GM13976 (cell line): ENCODE data around the gene CAMKK2.

ENCODE experiments used
- DNase-seq: peaks from one replicate; pipeline ENCODE4 v3.0.0; 2012; ENCODE audit warnings: low spot score
- in situ Hi-C: fragments of 300-500 bp; cut with MboI; formaldehyde crosslinking; loops from one replicate; pipeline ENCODE4 v1.12.0; 2022; ENCODE audit warnings: low sequenced_read_pairs, mixed read lengths, inconsistent platforms; ENCODE audit not compliant: unreplicated experiment
- TF ChIP-seq, protein P1 (sequence below): IDR thresholded peaks from 2 replicates; pipeline ENCODE4 v1.5.1; 2012; ENCODE audit warnings: borderline replicate concordance, mild to moderate bottlenecking; ENCODE audit not compliant: insufficient read depth; ENCODE audit errors: extremely low read depth, missing control alignments, control extremely low read depth

Gene CAMKK2

DNA sequence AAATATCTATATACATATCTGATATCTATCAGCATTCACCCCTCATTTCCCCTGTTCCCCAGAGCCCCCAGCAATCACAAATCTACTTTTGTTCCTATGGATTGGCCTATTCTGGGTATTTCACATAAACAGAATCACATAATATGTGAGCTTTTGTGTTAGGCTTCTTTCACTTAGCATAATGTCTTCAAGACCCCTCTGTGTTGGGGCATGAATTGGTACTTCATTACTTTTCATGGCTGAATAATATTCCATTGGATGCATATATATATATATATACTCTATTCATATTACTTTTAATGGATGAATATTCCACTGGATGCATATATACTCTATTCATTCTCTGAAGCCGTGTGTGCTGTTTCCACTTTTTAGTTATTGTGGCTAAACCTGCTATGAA, 28.7 kb downstream of the CAMKK2 start:
- in situ Hi-C loops, result no loop called here
- DNase-seq, result no peak
- TF ChIP-seq, protein P1, sequence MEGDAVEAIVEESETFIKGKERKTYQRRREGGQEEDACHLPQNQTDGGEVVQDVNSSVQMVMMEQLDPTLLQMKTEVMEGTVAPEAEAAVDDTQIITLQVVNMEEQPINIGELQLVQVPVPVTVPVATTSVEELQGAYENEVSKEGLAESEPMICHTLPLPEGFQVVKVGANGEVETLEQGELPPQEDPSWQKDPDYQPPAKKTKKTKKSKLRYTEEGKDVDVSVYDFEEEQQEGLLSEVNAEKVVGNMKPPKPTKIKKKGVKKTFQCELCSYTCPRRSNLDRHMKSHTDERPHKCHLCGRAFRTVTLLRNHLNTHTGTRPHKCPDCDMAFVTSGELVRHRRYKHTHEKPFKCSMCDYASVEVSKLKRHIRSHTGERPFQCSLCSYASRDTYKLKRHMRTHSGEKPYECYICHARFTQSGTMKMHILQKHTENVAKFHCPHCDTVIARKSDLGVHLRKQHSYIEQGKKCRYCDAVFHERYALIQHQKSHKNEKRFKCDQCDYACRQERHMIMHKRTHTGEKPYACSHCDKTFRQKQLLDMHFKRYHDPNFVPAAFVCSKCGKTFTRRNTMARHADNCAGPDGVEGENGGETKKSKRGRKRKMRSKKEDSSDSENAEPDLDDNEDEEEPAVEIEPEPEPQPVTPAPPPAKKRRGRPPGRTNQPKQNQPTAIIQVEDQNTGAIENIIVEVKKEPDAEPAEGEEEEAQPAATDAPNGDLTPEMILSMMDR, result no peak

DNA sequence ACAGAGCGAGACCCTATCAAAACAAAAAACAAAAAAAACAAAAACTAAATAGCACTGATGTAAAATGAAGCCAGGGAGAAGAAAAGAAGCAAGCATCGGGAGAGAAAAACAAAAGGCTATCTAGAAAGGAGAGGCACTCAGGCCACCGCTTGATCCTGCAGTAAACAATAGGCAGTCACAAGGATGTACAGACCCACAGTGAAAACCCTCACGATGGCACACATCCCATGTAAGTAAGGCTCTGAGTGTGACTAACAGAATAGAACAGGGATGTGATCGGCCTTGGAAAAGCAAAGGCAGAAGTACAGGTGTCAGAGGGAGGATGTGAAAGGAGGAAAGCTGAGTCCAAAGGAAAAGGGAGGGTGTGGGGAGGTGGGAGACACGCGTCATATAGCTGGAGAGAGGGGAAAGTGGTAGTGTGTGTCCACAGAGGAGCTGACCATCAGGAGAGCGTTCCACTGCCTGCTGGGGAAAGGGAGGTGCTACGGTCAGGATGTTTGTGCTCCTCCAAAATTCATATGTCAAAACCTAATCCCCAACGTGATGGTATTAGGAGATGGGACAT, 31.5 kb downstream of the CAMKK2 start:
- DNase-seq, result no peak
- TF ChIP-seq, protein P1, result no peak
- in situ Hi-C loops, result no loop called here

GRCh38 chr12:121264135-121264534, 32.4 kb downstream of the CAMKK2 start:
- in situ Hi-C loops, result no loop called here
- TF ChIP-seq, protein P1, result no peak
- no peak for DNase-seq

DNA sequence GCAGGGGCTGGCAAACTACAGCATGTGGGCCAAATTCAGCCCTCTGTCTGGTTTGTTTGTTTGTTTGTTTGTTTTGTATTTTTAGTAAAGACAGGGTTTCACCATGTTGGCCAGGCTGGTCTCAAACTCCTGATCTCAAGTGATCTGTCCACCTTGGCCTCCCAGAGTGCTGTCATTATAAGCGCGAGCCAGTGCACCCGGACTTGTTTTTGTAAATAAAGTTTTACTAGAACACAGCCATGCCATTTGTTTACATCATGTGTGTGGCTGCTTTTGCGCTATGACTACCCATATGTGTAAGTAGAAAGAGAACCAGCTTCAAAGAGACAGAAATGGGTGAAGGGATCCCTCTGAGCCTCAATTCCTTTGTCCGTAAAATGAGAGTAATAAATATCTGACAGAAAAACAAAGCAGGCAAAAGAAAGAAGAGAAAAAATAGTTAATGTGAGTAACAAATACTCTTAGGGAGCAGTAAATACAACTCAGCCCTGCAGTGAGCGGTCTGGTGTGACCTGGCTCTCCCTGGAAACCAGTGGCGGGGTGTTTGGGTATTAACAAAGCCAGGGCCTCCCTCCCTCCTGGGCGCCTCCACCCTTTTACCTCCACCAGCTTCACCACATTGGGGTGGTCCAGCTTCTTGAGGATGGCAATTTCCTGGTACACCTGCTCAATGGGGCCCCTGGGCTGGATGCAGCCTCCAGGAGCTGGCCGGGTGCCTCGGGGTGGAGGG, 33.1 kb downstream of the CAMKK2 start:
- in situ Hi-C loops, result no loop called here
- TF ChIP-seq, protein P1, result no peak
- DNase-seq, result no peak

DNA sequence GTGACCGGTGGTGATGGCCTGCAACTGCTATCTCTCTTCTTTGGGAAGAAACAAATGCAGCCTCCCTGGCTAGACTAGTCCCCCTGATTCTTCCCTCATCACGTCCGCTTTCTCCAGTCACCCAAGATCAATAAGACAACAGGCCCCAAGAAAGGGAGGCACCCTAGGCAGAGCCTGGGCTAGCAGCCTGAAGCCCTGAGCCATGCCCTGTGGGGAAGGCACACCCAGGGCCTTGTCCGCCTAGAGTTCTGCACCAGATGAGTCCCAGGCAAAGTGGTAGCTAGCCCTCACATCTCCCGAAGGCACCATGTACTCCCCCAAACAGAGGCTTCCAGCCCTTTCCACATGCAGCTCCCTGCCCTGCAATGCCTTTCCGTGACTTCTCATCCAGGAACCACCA, 35.1 kb downstream of the CAMKK2 start:
- in situ Hi-C loops, result no loop called here
- TF ChIP-seq, protein P1, result no peak
- no peak for DNase-seq

DNA sequence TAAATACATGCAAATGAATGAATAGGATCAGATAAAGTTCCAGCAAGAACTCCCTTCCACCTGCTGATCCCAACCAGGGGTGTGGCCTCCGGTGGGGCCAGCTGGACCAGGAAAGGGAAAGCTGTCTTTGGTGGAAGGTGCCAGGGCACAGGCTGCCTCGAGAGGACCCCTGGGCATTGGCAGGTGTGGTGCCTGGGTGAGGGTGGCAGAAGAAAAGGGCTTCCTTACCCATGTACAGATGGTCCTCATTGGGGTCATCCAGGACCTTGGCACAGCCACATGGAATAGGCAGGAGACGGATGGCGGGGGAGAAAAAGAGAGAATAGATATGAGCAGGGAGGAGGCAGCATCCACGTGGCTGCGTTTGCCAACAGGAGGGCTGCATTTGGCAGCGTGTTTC, 36.4 kb downstream of the CAMKK2 start:
- no peak for DNase-seq
- TF ChIP-seq, protein P1, result no peak
- in situ Hi-C loops, result no loop called here
